ENCODE data around the gene RGL2. TPM values are rescaled to one million over a fixed set of nuclear protein-coding genes. Genes with fewer than 3 reads are reported as not detected.

The RGL2 gene
- total RNA-seq, 4 donors from 2014 or later: 33.1 to 49.8 (median 43.7) TPM

GRCh38 chr6:33316603-33317418 is 18.1 kb upstream of the RGL2 start:
- H3K4me1 ChIP-seq: peaks cover 0 to 77% (median 47%) of the 10 kb centered on the region in 4 donors
- WGBS, 2 donors: 72 to 76% methylated on average over 19 of the region's 19 CpGs
- H3K9me3 ChIP-seq: no peaks in the 10 kb centered on the region
- H3K27me3 ChIP-seq: no peaks in the 10 kb centered on the region
- no peak for DNase-seq (ENCODE audit: low spot score in 2 of 2)
- peaks cover 0 to 37% (median 17%) of the 10 kb centered on the region in 3 donors for H3K36me3 ChIP-seq
- peak overlapping the region; percentile 83 to 95 (median 90) for H3K27ac ChIP-seq
- TF ChIP-seq CTCF (IDR thresholded peaks at IDR 0.05) (no peak), EP300 (IDR thresholded peaks at IDR 0.05) (no peak), POLR2A (IDR thresholded peaks at IDR 0.05) (no peak)
- H3K4me3 ChIP-seq: peak overlapping the region; percentile 36 to 63 (median 52)

GRCh38 chr6:33315793-33316602 is 17.3 kb upstream of the RGL2 start:
- peak overlapping the region in 3 of 4 donors; percentile 4 to 95 (median 85) for H3K27ac ChIP-seq
- TF ChIP-seq POLR2A (IDR thresholded peaks at IDR 0.05) (no peak), CTCF (IDR thresholded peaks at IDR 0.05) (no peak), EP300 (IDR thresholded peaks at IDR 0.05) (no peak)
- no peak for DNase-seq (ENCODE audit: low spot score in 2 of 2)
- no peaks in the 10 kb centered on the region for H3K27me3 ChIP-seq
- no peaks in the 10 kb centered on the region for H3K9me3 ChIP-seq
- peaks cover 0 to 77% (median 44%) of the 10 kb centered on the region in 4 donors for H3K4me1 ChIP-seq
- no peak overlapping the region for H3K4me3 ChIP-seq
- WGBS, 2 donors: 81 to 85% methylated on average over 11 to 12 of the region's 17 CpGs
- H3K36me3 ChIP-seq: peaks cover 0 to 38% (median 17%) of the 10 kb centered on the region in 3 donors

- Histone ChIP-seq H3K27me3 (no peaks in the 10 kb centered on the region), H3K4me1 (peaks cover 0 to 75% (median 41%) of the 10 kb centered on the region in 4 donors), H3K27ac (peak overlapping the region; percentile 85 to 98 (median 95)), H3K36me3 (peaks cover 0 to 37% (median 16%) of the 10 kb centered on the region in 3 donors), H3K9me3 (no peaks in the 10 kb centered on the region), H3K4me3 (peak overlapping the region; percentile 68 to 88 (median 78))
- peak in 1 of 2 donors; percentile 44 for DNase-seq (ENCODE audit: low spot score in 2 of 2)
- 38 to 53% methylated on average over 36 to 47 of the region's 47 CpGs for WGBS, 2 donors
- TF ChIP-seq POLR2A (IDR thresholded peaks at IDR 0.05): no peak
- TF ChIP-seq EP300 (IDR thresholded peaks at IDR 0.05): no peak
- no peak for TF ChIP-seq CTCF (IDR thresholded peaks at IDR 0.05)
These were observed 16.4 kb upstream of the RGL2 start for GRCh38 chr6:33314943-33315792.

- Histone ChIP-seq H3K9me3 (no peaks in the 10 kb centered on the region), H3K4me1 (peaks cover 0 to 68% (median 39%) of the 10 kb centered on the region in 4 donors), H3K36me3 (peaks cover 0 to 35% (median 10%) of the 10 kb centered on the region in 3 donors), H3K4me3 (peak overlapping the region; percentile 68 to 88 (median 78)), H3K27ac (peak overlapping the region; percentile 85 to 98 (median 95)), H3K27me3 (no peaks in the 10 kb centered on the region)
- 1 to 2% methylated on average over 10 of the region's 10 CpGs for WGBS, 2 donors
- peak in 1 of 2 donors; percentile 80 for DNase-seq (ENCODE audit: low spot score in 2 of 2)
- TF ChIP-seq CTCF (IDR thresholded peaks at IDR 0.05) (no peak), POLR2A (IDR thresholded peaks at IDR 0.05) (no peak), EP300 (IDR thresholded peaks at IDR 0.05) (no peak)
These were observed 15.8 kb upstream of the RGL2 start for GRCh38 chr6:33314515-33314942.

Data from tibial nerve (tissue), 4 donors.